HepG2 (cell line): ENCODE measurements around the gene ESYT1. TPM values are rescaled to one million over a fixed set of nuclear protein-coding genes. Genes with fewer than 3 reads are reported as not detected.
A peak's percentile ranks its signal among the peaks of the same experiment; 100 is the strongest.

Source experiments
- HCFC1 ChIP-seq: fragments of 150-350 bp; IDR thresholded peaks from 2 replicates; pipeline ENCODE4 v1.6.1; 2014; ENCODE audit warnings: low read depth, low read length
- KDM3A ChIP-seq: IDR thresholded peaks from 2 replicates; pipeline ENCODE4 v1.6.1; 2018; ENCODE audit warnings: low read depth, missing compliant biosample characterization
- SIX4 ChIP-seq: sonication (generic); formaldehyde crosslinking; IDR thresholded peaks from 2 replicates; pipeline ENCODE4 v1.4.0; 2020; ENCODE audit warnings: missing genetic modification reagents
- TFAP4 ChIP-seq: sonication (generic); IDR thresholded peaks from 2 replicates; pipeline ENCODE4 v1.6.1; 2016; ENCODE audit warnings: low read depth, borderline replicate concordance
- ZBTB7A ChIP-seq: sonication (generic); formaldehyde crosslinking; IDR thresholded peaks from 2 replicates; pipeline ENCODE4 v1.8.0; 2022; ENCODE audit warnings: mild to moderate bottlenecking, missing genetic modification reagents
- ZFAT ChIP-seq: sonication (generic); formaldehyde crosslinking; conservative IDR thresholded peaks from 2 replicates; pipeline ENCODE4 v1.8.1; 2023; ENCODE audit warnings: missing genetic modification reagents, inconsistent platforms
- ZFP36L2 ChIP-seq: sonication (generic); formaldehyde crosslinking; IDR thresholded peaks from 2 replicates; pipeline ENCODE4 v1.4.0; 2020; ENCODE audit warnings: missing genetic modification reagents
- ZNF33A ChIP-seq: sonication (generic); formaldehyde crosslinking; IDR thresholded peaks from 2 replicates; pipeline ENCODE4 v1.5.1; 2020; ENCODE audit warnings: missing genetic modification reagents, mild to moderate bottlenecking, moderate library complexity, borderline replicate concordance
- ZNF672 ChIP-seq: sonication (generic); formaldehyde crosslinking; IDR thresholded peaks from 2 replicates; pipeline ENCODE4 v1.8.1; 2022; ENCODE audit warnings: missing genetic modification reagents
- ZNF687 ChIP-seq: sonication (generic); formaldehyde crosslinking; IDR thresholded peaks from 2 replicates; pipeline ENCODE4 v1.5.1; 2020; ENCODE audit warnings: mild to moderate bottlenecking, missing genetic modification reagents, moderate library complexity
- ZNF740 ChIP-seq: sonication (generic); formaldehyde crosslinking; IDR thresholded peaks from 2 replicates; pipeline ENCODE4 v1.4.0; 2020; ENCODE audit warnings: missing genetic modification reagents
- polyA plus RNA-seq, 8 experiments: library from polyadenylated mRNA; depleted of rRNA in 3 of 8; stranded (reverse) in 7 of 8; unstranded in 1 of 8; fragments of >200 nt; fragmentation: Illumina TruSeq in 4 of 8; extraction: Trizol in 4 of 8; gene quantifications; 2 replicates each; pipeline versions ENCODE4 v1.2.1 to v1.2.3, GENCODE V29; 2011 to 2016; ENCODE audit warnings: low read depth in 4 of 8, missing spikeins in 1 of 8, mixed read lengths in 1 of 8; ENCODE audit not compliant: insufficient read depth in 1 of 8
- total RNA-seq, 5 experiments: library from RNA; depleted of rRNA; stranded (reverse); fragments of >200 nt; fragmentation: Illumina TruSeq; extraction: Trizol; gene quantifications; 2 replicates each; pipeline ENCODE4 v1.2.3, GENCODE V29; 2016; ENCODE audit warnings: low read depth in 1 of 5
- TF ChIP-seq, protein P1 (sequence below): IDR thresholded peaks from 2 replicates; pipeline ENCODE4 v1.6.1; 2016
- TF ChIP-seq, protein P2 (sequence below): IDR thresholded peaks from 2 replicates; pipeline ENCODE4 v1.6.1; 2016; ENCODE audit warnings: missing compliant biosample characterization, missing genetic modification reagents, borderline replicate concordance
- TF ChIP-seq, protein P3 (sequence below): sonication (generic); formaldehyde crosslinking; IDR thresholded peaks from 2 replicates; pipeline ENCODE4 v1.4.0; 2020; ENCODE audit warnings: missing genetic modification reagents

ESYT1 gene
- total and polyA plus RNA-seq, 2 of the 13 experiments (the other 11 are each of a cell fraction or from before 2014, with no cell fraction given): 66.9 to 71.0 TPM

- TF ChIP-seq, protein P1, sequence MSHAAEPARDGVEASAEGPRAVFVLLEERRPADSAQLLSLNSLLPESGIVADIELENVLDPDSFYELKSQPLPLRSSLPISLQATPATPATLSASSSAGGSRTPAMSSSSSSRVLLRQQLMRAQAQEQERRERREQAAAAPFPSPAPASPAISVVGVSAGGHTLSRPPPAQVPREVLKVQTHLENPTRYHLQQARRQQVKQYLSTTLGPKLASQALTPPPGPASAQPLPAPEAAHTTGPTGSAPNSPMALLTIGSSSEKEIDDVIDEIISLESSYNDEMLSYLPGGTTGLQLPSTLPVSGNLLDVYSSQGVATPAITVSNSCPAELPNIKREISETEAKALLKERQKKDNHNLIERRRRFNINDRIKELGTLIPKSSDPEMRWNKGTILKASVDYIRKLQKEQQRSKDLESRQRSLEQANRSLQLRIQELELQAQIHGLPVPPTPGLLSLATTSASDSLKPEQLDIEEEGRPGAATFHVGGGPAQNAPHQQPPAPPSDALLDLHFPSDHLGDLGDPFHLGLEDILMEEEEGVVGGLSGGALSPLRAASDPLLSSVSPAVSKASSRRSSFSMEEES (CRISPR knock-in tag): no peak; the same call in 1 of the 2 replicates
- no peak for TF ChIP-seq ZBTB7A
- TF ChIP-seq, protein P2, sequence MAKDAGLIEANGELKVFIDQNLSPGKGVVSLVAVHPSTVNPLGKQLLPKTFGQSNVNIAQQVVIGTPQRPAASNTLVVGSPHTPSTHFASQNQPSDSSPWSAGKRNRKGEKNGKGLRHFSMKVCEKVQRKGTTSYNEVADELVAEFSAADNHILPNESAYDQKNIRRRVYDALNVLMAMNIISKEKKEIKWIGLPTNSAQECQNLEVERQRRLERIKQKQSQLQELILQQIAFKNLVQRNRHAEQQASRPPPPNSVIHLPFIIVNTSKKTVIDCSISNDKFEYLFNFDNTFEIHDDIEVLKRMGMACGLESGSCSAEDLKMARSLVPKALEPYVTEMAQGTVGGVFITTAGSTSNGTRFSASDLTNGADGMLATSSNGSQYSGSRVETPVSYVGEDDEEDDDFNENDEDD: peak; percentile 78
- peak; percentile 80; the same call in 1 of the 2 replicates for TF ChIP-seq SIX4 (CRISPR knock-in tag)
- no peak for TF ChIP-seq ZNF672 (CRISPR knock-in tag)
- peak; percentile 58; the same call in 1 of the 2 replicates for TF ChIP-seq KDM3A (CRISPR knock-in tag)
- TF ChIP-seq, protein P3, sequence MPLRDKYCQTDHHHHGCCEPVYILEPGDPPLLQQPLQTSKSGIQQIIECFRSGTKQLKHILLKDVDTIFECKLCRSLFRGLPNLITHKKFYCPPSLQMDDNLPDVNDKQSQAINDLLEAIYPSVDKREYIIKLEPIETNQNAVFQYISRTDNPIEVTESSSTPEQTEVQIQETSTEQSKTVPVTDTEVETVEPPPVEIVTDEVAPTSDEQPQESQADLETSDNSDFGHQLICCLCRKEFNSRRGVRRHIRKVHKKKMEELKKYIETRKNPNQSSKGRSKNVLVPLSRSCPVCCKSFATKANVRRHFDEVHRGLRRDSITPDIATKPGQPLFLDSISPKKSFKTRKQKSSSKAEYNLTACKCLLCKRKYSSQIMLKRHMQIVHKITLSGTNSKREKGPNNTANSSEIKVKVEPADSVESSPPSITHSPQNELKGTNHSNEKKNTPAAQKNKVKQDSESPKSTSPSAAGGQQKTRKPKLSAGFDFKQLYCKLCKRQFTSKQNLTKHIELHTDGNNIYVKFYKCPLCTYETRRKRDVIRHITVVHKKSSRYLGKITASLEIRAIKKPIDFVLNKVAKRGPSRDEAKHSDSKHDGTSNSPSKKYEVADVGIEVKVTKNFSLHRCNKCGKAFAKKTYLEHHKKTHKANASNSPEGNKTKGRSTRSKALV: no peak
- TF ChIP-seq TFAP4: peak; percentile 40; the same call in 1 of the 2 replicates
- peak; percentile 79 for TF ChIP-seq HCFC1
- TF ChIP-seq ZNF33A (CRISPR knock-in tag): no peak
- TF ChIP-seq ZFP36L2 (CRISPR knock-in tag): no peak
- TF ChIP-seq ZNF740 (CRISPR knock-in tag): no peak
- peak; percentile 95 for TF ChIP-seq ZNF687 (CRISPR knock-in tag)
- TF ChIP-seq ZFAT (CRISPR knock-in tag): no peak
Measured at GRCh38 chr12:56117778-56118687, 10.0 kb upstream of the ESYT1 start, which contains the start of gene ZC3H10 (continued).
